Measurements from ENCODE around the gene THOC2. TPM values are rescaled to one million over a fixed set of nuclear protein-coding genes. Genes with fewer than 3 reads are reported as not detected.
"Not testable (repeated sequence)": the region's sequence is repeated elsewhere in the genome, so short reads cannot be mapped to it uniquely, and the experiment has no call there.

THOC2 gene
- polyA plus RNA-seq, 4 donors, result 96.7 to 143 (median 125) TPM

DNA sequence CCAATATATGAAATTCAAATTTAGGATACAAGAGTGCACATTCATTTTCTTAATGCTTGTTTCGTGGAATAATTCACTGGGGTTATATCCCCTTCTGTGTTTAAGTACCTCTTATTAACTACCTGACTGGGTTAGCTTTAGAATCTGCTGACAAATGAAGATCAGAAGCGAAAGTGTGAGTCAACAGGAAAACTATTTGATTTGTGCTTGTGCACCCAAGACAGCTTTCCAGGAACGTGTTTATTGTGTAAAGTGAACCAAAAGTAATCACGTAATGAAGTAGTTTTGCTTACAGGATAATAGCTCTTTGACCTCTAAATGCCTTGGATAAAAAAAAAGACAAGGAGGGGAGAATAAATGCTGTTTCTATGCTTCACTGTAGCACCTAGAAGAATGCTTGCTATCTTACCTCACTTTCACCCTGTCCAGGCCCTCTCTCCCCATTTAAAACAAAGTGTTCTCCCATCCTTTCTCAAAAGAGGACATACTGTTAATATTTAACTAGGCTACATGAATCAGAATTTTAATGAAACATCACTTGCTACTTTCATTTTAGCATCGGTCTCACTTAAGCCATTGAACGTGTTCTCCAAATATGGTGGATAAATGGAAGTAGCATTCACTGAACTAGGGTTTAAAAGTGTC is 141.9 kb downstream of the THOC2 start:
- no peak for DNase-seq (ENCODE audit: low read depth in 4 of 4, low spot score in 2 of 4)

DNA sequence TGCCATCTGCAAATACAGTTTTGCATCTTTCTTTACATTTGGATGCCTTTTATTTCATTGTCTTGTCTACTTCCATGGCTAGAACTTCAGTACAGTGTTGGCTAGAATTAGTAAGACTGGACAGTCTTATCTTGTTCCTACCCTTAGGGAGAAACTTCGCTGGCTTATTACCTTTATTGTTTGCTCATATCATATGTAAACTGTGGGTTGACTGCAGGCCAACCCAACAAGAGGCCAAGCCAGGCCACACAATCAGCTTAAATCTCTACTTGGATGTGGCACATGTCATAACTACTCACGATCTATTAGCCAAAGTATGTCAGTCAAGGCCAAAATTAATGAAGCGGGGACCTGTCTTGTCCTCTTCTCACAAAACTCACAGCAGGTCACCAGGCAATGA is 144.1 kb downstream of the THOC2 start:
- DNase-seq (ENCODE audit: low read depth in 4 of 4, low spot score in 2 of 4), result no peak

DNA sequence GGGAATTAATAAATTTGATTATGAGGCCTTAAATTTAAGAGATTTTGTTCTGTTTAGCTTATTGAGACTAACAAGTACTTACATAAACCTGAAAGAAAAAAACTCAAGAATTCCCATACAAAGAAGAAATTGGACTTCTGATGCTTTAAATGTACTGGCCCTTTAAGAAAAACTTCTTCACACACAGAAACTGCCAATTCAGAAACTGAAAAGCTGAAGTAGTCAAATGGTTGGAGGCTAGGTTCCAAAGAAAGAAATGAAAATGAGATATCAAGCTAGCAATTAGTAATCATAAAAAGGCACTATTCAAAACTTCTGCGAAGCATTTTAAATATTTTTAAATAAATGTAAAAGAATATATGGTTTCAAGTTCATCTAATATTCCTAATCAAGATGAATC is 151.3 kb downstream of the THOC2 start:
- DNase-seq (ENCODE audit: low read depth in 4 of 4, low spot score in 2 of 4), result no peak

DNA sequence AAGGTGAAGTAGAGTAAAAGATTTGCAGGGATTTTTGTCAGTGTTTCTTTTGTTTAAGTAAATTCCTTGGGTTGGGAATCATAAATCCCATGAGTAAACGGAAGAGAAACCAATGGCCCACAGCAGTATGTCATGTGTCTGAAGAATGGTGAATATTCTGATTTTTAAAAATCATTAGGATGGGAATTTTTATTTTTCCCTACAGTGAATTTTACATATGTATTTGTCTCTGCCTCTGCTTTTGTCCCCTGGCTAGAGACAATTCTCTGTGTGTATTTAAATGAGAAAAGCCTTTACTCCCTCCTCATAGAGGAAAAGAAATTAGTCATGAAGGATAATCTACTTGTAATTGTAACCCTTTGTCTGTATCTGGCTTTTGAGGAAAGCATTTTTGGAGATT is 152.1 kb downstream of the THOC2 start:
- no peak for DNase-seq (ENCODE audit: low read depth in 4 of 4, low spot score in 2 of 4)

DNA sequence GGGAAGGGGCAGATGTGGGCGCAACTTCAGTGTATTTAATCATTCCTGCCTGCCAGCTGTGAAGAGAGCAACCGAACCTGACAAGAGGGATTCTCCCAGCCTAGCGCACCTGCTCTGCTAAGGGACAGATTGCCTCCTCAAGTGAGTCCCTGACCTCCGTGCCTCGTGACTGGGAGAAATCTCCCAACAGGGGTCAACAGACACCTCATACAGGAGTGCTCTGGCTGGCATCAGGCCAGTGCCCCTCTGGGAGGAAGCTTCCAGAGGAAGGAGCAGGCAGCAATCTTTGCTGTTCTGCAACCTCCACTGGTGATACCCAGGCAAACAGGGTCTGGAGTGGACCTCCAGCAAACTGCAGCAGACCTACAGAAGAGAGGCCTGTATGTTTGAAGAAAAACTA is 158.8 kb downstream of the THOC2 start:
- DNase-seq (ENCODE audit: low read depth in 4 of 4, low spot score in 2 of 4), result not testable (repeated sequence)

GRCh38 chrX:123570011-123570590 is 162.8 kb downstream of the THOC2 start:
- DNase-seq (ENCODE audit: low read depth in 4 of 4, low spot score in 2 of 4), result no peak

DNA sequence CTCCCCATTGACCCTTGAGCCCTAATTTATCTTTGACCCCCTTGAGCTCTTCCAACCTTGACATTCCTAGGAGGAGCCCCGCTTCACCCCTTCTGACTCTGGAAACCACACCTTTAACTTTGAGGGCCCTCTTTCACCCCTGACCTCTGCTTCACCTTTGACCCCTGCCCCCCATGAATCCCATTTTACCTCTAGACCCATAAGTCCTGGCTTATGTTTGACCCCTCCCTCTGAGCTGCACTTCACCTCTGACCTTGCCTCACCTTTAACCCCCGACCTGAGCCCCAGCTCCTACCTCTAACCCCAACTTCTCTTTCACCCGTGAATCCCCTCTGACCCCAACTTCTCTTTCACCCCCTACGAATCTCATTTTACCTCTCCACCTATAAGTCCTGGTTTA is 169.7 kb downstream of the THOC2 start:
- DNase-seq (ENCODE audit: low read depth in 4 of 4, low spot score in 2 of 4), result no peak

- DNase-seq (ENCODE audit: low read depth in 4 of 4, low spot score in 2 of 4), result no peak
These were observed 170.3 kb downstream of the THOC2 start for GRCh38 chrX:123562342-123563146.

DNA sequence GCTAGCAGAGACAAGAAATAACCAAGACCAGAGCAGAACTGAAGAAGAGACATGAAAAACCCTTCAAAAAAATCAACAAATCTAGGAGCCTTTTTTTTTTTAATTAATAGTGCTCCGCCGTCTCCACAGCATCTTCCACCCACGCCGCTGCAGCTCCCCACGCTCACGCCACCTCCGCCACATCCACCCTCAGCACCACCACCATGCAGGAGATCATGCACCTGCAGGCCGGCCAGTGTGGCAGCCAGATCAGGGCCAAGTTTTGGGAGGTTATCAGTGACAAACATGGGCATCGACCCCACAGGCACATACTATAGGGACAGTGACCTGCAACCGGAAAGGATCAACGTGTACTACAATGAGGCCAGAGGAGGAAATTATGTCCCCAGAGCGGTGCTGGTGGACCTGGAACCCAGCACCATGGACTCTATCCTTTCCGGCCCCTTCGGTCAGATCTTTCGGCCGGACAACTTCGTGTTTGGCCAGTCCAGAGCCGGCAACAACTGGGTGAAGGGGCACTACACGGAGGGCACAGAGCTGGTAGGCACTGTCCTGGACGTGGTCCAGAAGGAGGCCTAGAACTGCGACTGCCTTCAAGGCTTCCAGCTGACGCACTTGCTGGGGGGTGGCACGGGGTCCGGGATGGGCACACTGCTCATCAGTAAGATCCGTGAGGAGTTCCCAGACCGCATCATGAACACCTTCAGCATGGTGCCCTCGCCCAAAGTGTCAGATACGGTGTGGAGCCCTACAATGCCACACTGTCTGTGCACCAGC is 171.2 kb downstream of the THOC2 start:
- no peak for DNase-seq (ENCODE audit: low read depth in 4 of 4, low spot score in 2 of 4)

GRCh38 chrX:123550829-123551228 is 182.0 kb downstream of the THOC2 start:
- DNase-seq (ENCODE audit: low read depth in 4 of 4, low spot score in 2 of 4), result no peak

Other genes starting within 250 kb of the THOC2 start
- gene XIAP, start 127.0 kb upstream of the THOC2 start, polyA plus RNA-seq (ENCODE audit: insufficient read length in 4 of 4), result 10 to 100 TPM; 38.3 to 48.7 (median 40.2) TPM
- gene STAG2, start 228.7 kb upstream of the THOC2 start, polyA plus RNA-seq (ENCODE audit: insufficient read length in 4 of 4), result 100 to 1,000 TPM; 108 to 127 (median 116) TPM